ENCODE results near the gene ZNF431.
"Not testable (repeated sequence)": the region's sequence is repeated elsewhere in the genome, so short reads cannot be mapped to it uniquely, and the experiment has no call there.

The ZNF431 gene

GRCh38 chr19:21141787-21142464 lies at the start of gene ZNF431:
Gene ZNF431, plus strand, starts transcription at chr19:21142040. Its CDS starts 144 bp downstream, at chr19:21142184.
- peak; percentile 95 for DNase-seq

- no peak for DNase-seq
These were observed 49.7 kb upstream of the ZNF431 start for GRCh38 chr19:21092109-21092508.

GRCh38 chr19:21094347-21095025 lies 47.4 kb upstream of the ZNF431 start:
- no peak for DNase-seq

- no peak for DNase-seq
These were observed 43.5 kb upstream of the ZNF431 start for GRCh38 chr19:21098291-21098690.

- no peak for DNase-seq
These were observed 40.2 kb upstream of the ZNF431 start for GRCh38 chr19:21101521-21102242.

- DNase-seq, result no peak
These were observed 32.7 kb upstream of the ZNF431 start for GRCh38 chr19:21109116-21109515.

GRCh38 chr19:21110183-21110582 lies 31.7 kb upstream of the ZNF431 start:
- DNase-seq, result no peak

GRCh38 chr19:21115430-21115829 lies 26.4 kb upstream of the ZNF431 start:
- no peak for DNase-seq

GRCh38 chr19:21117041-21117907 lies 24.6 kb upstream of the ZNF431 start:
- no peak for DNase-seq

GRCh38 chr19:21126078-21126477 lies 15.8 kb upstream of the ZNF431 start:
- DNase-seq, result no peak

GRCh38 chr19:21127001-21127400 lies 14.8 kb upstream of the ZNF431 start:
- DNase-seq, result no peak

- no peak for DNase-seq
These were observed 13.9 kb upstream of the ZNF431 start for GRCh38 chr19:21127898-21128297.

GRCh38 chr19:21128901-21129698 lies 12.7 kb upstream of the ZNF431 start:
- no peak for DNase-seq

GRCh38 chr19:21130097-21130775 lies 11.6 kb upstream of the ZNF431 start:
- DNase-seq, result no peak

- DNase-seq, result no peak
These were observed 8.2 kb upstream of the ZNF431 start for GRCh38 chr19:21133633-21134032.

GRCh38 chr19:21134934-21135366 lies 6.9 kb upstream of the ZNF431 start:
- no peak for DNase-seq

GRCh38 chr19:21135433-21135832 lies 6.4 kb upstream of the ZNF431 start:
- DNase-seq, result no peak

- no peak for DNase-seq
These were observed 3.7 kb upstream of the ZNF431 start for GRCh38 chr19:21138130-21138529.

GRCh38 chr19:21141006-21141405 lies 834 bp upstream of the ZNF431 start:
- not testable (repeated sequence) for DNase-seq

GRCh38 chr19:21143428-21143827 lies 1.6 kb downstream of the ZNF431 start:
- no peak for DNase-seq

GRCh38 chr19:21143854-21144253 lies 2.0 kb downstream of the ZNF431 start:
- DNase-seq, result no peak
